ENCODE data around the gene VHLL. TPM values are rescaled to one million over a fixed set of nuclear protein-coding genes. Genes with fewer than 3 reads are reported as not detected.
"Not testable (repeated sequence)": the region's sequence is repeated elsewhere in the genome, so short reads cannot be mapped to it uniquely, and the experiment has no call there.

Gene VHLL
- total RNA-seq (not detected), total RNA-seq (0 reads per million in 2 donors)

GRCh38 chr1:156298852-156299357 is at the start of gene VHLL:
Gene VHLL, minus strand, starts transcription at chr1:156299307. Its CDS starts 118 bp downstream, at chr1:156299189.
- H3K27ac Mint-ChIP-seq = no peak within 1 kb of the TSS
- H3K27me3 Mint-ChIP-seq = no peaks in the 10 kb centered on the region
- H3K4me3 Mint-ChIP-seq = no peak within 1 kb of the TSS
- no peaks in the 10 kb centered on the region for H3K9me3 ChIP-seq (ENCODE audit: control insufficient read depth, low read length, poor library complexity, severe bottlenecking)
- DNase-seq (no peak), ATAC-seq (no peak)
- peaks cover 10% of the 10 kb centered on the region for H3K4me1 Mint-ChIP-seq
- H3K36me3 Mint-ChIP-seq (ENCODE audit: low read depth) = no peaks in the 10 kb centered on the region

- ATAC-seq (no peak), DNase-seq (no peak)
- H3K4me1 Mint-ChIP-seq = no peaks in the 10 kb centered on the region
- H3K4me3 Mint-ChIP-seq = no peak overlapping the region
- H3K36me3 Mint-ChIP-seq (ENCODE audit: low read depth) = peaks cover 2% of the 10 kb centered on the region
- H3K27ac Mint-ChIP-seq = no peak overlapping the region
- no peaks in the 10 kb centered on the region for H3K9me3 ChIP-seq (ENCODE audit: control insufficient read depth, low read length, poor library complexity, severe bottlenecking)
- peaks cover 32% of the 10 kb centered on the region for H3K27me3 Mint-ChIP-seq
Observed at GRCh38 chr1:156347331-156347730, 48.2 kb upstream of the VHLL start.

- H3K4me3 Mint-ChIP-seq = no peak overlapping the region
- no peak for ATAC-seq
Observed at GRCh38 chr1:156346636-156347035, 47.5 kb upstream of the VHLL start.

GRCh38 chr1:156346035-156346434 is 46.9 kb upstream of the VHLL start:
- not testable (repeated sequence) for ATAC-seq; DNase-seq; H3K4me3 Mint-ChIP-seq; H3K36me3 Mint-ChIP-seq (ENCODE audit: low read depth); H3K9me3 ChIP-seq (ENCODE audit: control insufficient read depth, low read length, poor library complexity, severe bottlenecking); H3K27ac Mint-ChIP-seq; H3K4me1 Mint-ChIP-seq
- peaks cover 32% of the 10 kb centered on the region for H3K27me3 Mint-ChIP-seq

More at GRCh38 chr1:156346636-156347035, 47.5 kb upstream of the VHLL start:
- DNase-seq = no peak
- Mint-ChIP-seq H3K36me3 (ENCODE audit: low read depth) (peaks cover 2% of the 10 kb centered on the region), H3K4me1 (no peaks in the 10 kb centered on the region), H3K27ac (no peak overlapping the region), H3K27me3 (peaks cover 32% of the 10 kb centered on the region)
- H3K9me3 ChIP-seq (ENCODE audit: control insufficient read depth, low read length, poor library complexity, severe bottlenecking) = no peaks in the 10 kb centered on the region

- Mint-ChIP-seq H3K4me1 (no peaks in the 10 kb centered on the region), H3K36me3 (ENCODE audit: low read depth) (peaks cover 2% of the 10 kb centered on the region), H3K4me3 (no peak overlapping the region), H3K27ac (no peak overlapping the region), H3K27me3 (peaks cover 32% of the 10 kb centered on the region)
- DNase-seq (no peak), ATAC-seq (no peak)
- H3K9me3 ChIP-seq (ENCODE audit: control insufficient read depth, low read length, poor library complexity, severe bottlenecking) = no peaks in the 10 kb centered on the region
Observed at GRCh38 chr1:156344409-156344808, 45.3 kb upstream of the VHLL start.

- Mint-ChIP-seq H3K27me3 (peaks cover 30% of the 10 kb centered on the region), H3K36me3 (ENCODE audit: low read depth) (peaks cover 2% of the 10 kb centered on the region), H3K4me1 (peaks cover 4% of the 10 kb centered on the region), H3K27ac (no peak overlapping the region), H3K4me3 (no peak overlapping the region)
- no peak for DNase-seq
- H3K9me3 ChIP-seq (ENCODE audit: control insufficient read depth, low read length, poor library complexity, severe bottlenecking) = no peaks in the 10 kb centered on the region
- ATAC-seq = no peak
Observed at GRCh38 chr1:156342166-156342955, 43.3 kb upstream of the VHLL start.

GRCh38 chr1:156338180-156338976 is 39.3 kb upstream of the VHLL start, which contains the start of the genes CCT3 and TSACC:
Gene CCT3, minus strand, starts transcription at chr1:156338292. Its CDS starts 108 bp downstream, at chr1:156338184.
Gene TSACC, plus strand, starts transcription at chr1:156338526. Its CDS starts 1,232 bp downstream, at chr1:156339758.
- Mint-ChIP-seq H3K27ac (peak within 1 kb of the TSS; percentile 96), H3K36me3 (ENCODE audit: low read depth) (peaks cover 2% of the 10 kb centered on the region), H3K4me3 (peak within 1 kb of the TSS; percentile 97), H3K27me3 (peaks cover 7% of the 10 kb centered on the region), H3K4me1 (peaks cover 22% of the 10 kb centered on the region)
- peak; percentile 98 to 99 (median 98) for DNase-seq
- ATAC-seq = peak; percentile 96
- H3K9me3 ChIP-seq (ENCODE audit: control insufficient read depth, low read length, poor library complexity, severe bottlenecking) = no peaks in the 10 kb centered on the region

- peak overlapping the region; percentile 96 for H3K27ac Mint-ChIP-seq
- peak overlapping the region; percentile 97 for H3K4me3 Mint-ChIP-seq
- peaks cover 2% of the 10 kb centered on the region for H3K36me3 Mint-ChIP-seq (ENCODE audit: low read depth)
- no peak for DNase-seq
- peaks cover 1% of the 10 kb centered on the region for H3K27me3 Mint-ChIP-seq
- ATAC-seq = no peak
- peaks cover 22% of the 10 kb centered on the region for H3K4me1 Mint-ChIP-seq
- no peaks in the 10 kb centered on the region for H3K9me3 ChIP-seq (ENCODE audit: control insufficient read depth, low read length, poor library complexity, severe bottlenecking)
Observed at GRCh38 chr1:156337888-156338179, 38.7 kb upstream of the VHLL start.

- DNase-seq (no peak), ATAC-seq (no peak)
- no peaks in the 10 kb centered on the region for H3K27me3 Mint-ChIP-seq
- peak overlapping the region; percentile 96 for H3K27ac Mint-ChIP-seq
- no peaks in the 10 kb centered on the region for H3K9me3 ChIP-seq (ENCODE audit: control insufficient read depth, low read length, poor library complexity, severe bottlenecking)
- peak overlapping the region; percentile 97 for H3K4me3 Mint-ChIP-seq
- H3K4me1 Mint-ChIP-seq = peaks cover 22% of the 10 kb centered on the region
- H3K36me3 Mint-ChIP-seq (ENCODE audit: low read depth) = no peaks in the 10 kb centered on the region
Observed at GRCh38 chr1:156337052-156337887, 38.2 kb upstream of the VHLL start.

- H3K9me3 ChIP-seq (ENCODE audit: control insufficient read depth, low read length, poor library complexity, severe bottlenecking) = no peaks in the 10 kb centered on the region
- peak overlapping the region; percentile 96 for H3K27ac Mint-ChIP-seq
Observed at GRCh38 chr1:156336242-156336641, 37.1 kb upstream of the VHLL start.

GRCh38 chr1:156323179-156323578 is 24.1 kb upstream of the VHLL start:
- H3K36me3 Mint-ChIP-seq (ENCODE audit: low read depth); H3K9me3 ChIP-seq (ENCODE audit: control insufficient read depth, low read length, poor library complexity, severe bottlenecking); H3K4me1 Mint-ChIP-seq; H3K4me3 Mint-ChIP-seq; H3K27ac Mint-ChIP-seq; DNase-seq; H3K27me3 Mint-ChIP-seq; ATAC-seq: not testable (repeated sequence)

More at GRCh38 chr1:156336242-156336641, 37.1 kb upstream of the VHLL start:
- Mint-ChIP-seq H3K4me1 (peaks cover 22% of the 10 kb centered on the region), H3K4me3 (peak overlapping the region; percentile 97), H3K36me3 (ENCODE audit: low read depth) (no peaks in the 10 kb centered on the region), H3K27me3 (no peaks in the 10 kb centered on the region)
- DNase-seq (no peak), ATAC-seq (no peak)

- Mint-ChIP-seq H3K36me3 (ENCODE audit: low read depth) (no peaks in the 10 kb centered on the region), H3K4me1 (peaks cover 2% of the 10 kb centered on the region), H3K27ac (no peak overlapping the region), H3K27me3 (no peaks in the 10 kb centered on the region), H3K4me3 (no peak overlapping the region)
- ATAC-seq = no peak
- no peaks in the 10 kb centered on the region for H3K9me3 ChIP-seq (ENCODE audit: control insufficient read depth, low read length, poor library complexity, severe bottlenecking)
- DNase-seq = no peak
Observed at GRCh38 chr1:156320560-156320959, 21.5 kb upstream of the VHLL start.
